ENCODE measurements around the gene ZNF785. TPM values are rescaled to one million over a fixed set of nuclear protein-coding genes. Genes with fewer than 3 reads are reported as not detected.

The ZNF785 gene
- total RNA-seq, 4 donors from 2014 or later, result 2.7 to 10.9 (median 5.6) TPM

GRCh38 chr16:30562021-30562420 lies 23.5 kb downstream of the ZNF785 start:
- Histone ChIP-seq H3K36me3 (no peaks in the 10 kb centered on the region), H3K9me3 (no peaks in the 10 kb centered on the region), H3K27ac (peak overlapping the region in 3 of 4 donors; percentile 34 to 75 (median 67)), H3K4me1 (peaks cover 9 to 30% (median 12%) of the 10 kb centered on the region in 3 donors), H3K27me3 (no peaks in the 10 kb centered on the region), H3K4me3 (peak overlapping the region in 3 of 4 donors; percentile 45 to 61 (median 53))
- 91 to 95% methylated on average over 10 to 14 of the region's 14 CpGs for WGBS, 2 donors
- TF ChIP-seq POLR2A (IDR thresholded peaks at IDR 0.05), result no peak
- no peak for TF ChIP-seq CTCF (IDR thresholded peaks at IDR 0.05)
- intact Hi-C loops (cut with DNase I), result no loop called here
- DNase-seq, result no peak

DNA sequence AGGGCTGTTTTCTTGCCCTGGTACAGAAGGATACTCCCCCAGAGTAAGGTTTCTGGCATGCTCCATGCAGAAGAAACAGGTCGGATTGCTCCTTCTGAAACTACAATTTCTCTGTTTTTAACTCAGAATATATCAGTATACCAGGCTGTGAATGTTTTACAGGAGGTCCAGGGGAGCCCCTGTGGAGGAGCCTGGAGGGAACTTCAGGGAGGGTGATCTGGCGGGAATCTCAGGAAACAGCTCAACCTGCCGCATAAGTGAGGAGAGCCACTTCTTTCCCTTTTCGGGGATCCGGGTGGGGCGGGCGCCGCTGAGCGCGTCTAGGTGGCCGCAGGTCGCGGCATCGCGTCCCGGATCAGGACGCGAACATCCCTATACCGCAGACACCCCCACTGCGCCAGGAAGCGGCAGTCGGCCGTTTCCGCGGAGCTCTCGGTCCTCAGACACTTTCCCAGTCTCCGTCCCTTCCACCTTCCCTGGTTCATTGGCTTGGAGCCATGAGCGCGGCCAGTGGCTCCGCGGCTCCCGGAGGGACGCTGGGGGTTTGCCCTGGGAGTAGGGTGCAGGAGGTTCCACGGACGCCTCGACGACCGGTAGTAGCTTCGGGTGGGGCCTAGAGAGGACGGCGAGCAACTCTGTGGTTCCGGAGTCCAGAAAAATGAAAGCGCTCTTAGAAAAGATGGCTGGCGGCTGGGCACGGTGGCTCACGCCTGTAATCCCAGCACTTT lies 24.2 kb downstream of the ZNF785 start:
- DNase-seq, result no peak
- WGBS, 2 donors, result 11 to 43% methylated on average over 6 to 31 of the region's 46 CpGs
- intact Hi-C loops (cut with DNase I), result no loop called here

DNA sequence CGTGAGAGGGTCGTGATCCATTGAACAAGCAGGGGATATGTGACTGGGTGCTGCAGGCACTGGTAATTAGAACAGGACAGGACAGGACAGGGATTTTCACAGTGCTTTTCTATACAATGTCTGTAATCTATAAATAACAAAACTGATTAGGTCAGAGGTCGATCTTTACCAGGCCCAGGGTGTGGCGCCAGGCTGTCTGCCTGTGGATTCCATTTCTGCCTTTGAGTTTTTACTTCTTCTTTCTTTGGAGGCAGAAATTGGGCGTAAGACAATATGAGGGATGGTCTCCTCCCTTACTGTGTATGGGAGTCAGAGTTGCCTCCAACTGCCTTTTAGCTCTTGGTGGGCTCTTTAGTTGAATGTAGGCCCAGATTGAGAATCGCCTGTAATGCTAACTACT lies 25.8 kb downstream of the ZNF785 start:
- no peaks in the 10 kb centered on the region for H3K9me3 ChIP-seq
- intact Hi-C loops (cut with DNase I), result no loop called here
- H3K36me3 ChIP-seq, result peaks cover 9 to 17% (median 12%) of the 10 kb centered on the region in 3 donors
- no peak for DNase-seq
- TF ChIP-seq CTCF (IDR thresholded peaks at IDR 0.05) (no peak), POLR2A (IDR thresholded peaks at IDR 0.05) (no peak)
- H3K4me1 ChIP-seq, result peaks cover 16 to 47% (median 17%) of the 10 kb centered on the region in 3 donors
- H3K27ac ChIP-seq, result peak overlapping the region in 1 of 4 donors; percentile 5
- no peaks in the 10 kb centered on the region for H3K27me3 ChIP-seq
- no peak overlapping the region for H3K4me3 ChIP-seq
- 90 to 95% methylated on average over 5 to 6 of the region's 6 CpGs for WGBS, 2 donors

More for the DNA sequence above, 24.2 kb downstream of the ZNF785 start:
- Histone ChIP-seq H3K4me3 (peak overlapping the region; percentile 28 to 61 (median 49)), H3K36me3 (peaks cover 0 to 1% (median 0%) of the 10 kb centered on the region in 3 donors), H3K27me3 (no peaks in the 10 kb centered on the region), H3K9me3 (no peaks in the 10 kb centered on the region), H3K4me1 (peaks cover 16 to 36% (median 17%) of the 10 kb centered on the region in 3 donors), H3K27ac (peak overlapping the region; percentile 34 to 75 (median 66))
- TF ChIP-seq CTCF (IDR thresholded peaks at IDR 0.05) (no peak), POLR2A (IDR thresholded peaks at IDR 0.05) (no peak)

DNA sequence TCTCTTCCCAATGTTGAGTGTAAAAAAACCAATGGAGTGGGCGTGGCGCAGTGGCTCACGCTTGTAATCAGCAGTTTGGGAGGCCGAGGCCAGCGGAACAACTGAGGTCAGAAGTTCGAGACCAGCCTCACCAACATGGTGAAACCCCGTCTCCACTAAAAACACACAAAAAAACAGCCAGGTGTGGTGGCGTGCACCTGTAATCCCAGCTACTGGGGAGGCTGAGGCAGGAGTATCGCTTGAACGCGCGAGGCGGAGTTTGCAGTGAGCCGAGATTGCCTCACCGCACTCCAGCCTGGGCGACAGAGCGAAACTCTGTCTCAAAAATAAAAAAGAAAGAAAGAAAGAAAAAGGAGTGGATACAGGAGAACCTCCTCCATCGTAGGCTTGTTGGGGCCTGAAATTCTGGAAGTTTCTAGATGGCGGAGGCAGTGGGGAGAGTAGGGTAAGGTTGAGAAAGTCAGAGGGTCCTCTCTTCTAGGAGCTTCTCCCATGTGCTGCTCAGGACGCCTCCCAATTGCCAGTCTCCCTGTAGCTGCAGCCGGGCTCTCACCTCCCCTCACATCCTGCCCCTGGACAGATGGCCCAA lies 26.6 kb downstream of the ZNF785 start:
- intact Hi-C loops (cut with DNase I), result no loop called here
- H3K36me3 ChIP-seq, result peaks cover 9 to 25% (median 15%) of the 10 kb centered on the region in 3 donors
- no peaks in the 10 kb centered on the region for H3K9me3 ChIP-seq
- H3K4me3 ChIP-seq, result peak overlapping the region; percentile 82 to 96 (median 92)
- H3K27me3 ChIP-seq, result no peaks in the 10 kb centered on the region
- H3K4me1 ChIP-seq, result peaks cover 16 to 48% (median 17%) of the 10 kb centered on the region in 3 donors
- peak overlapping the region; percentile 49 to 98 (median 96) for H3K27ac ChIP-seq
- WGBS, 2 donors, result 74 to 90% methylated on average over 15 to 21 of the region's 21 CpGs
- no peak for TF ChIP-seq POLR2A (IDR thresholded peaks at IDR 0.05)
- TF ChIP-seq CTCF (IDR thresholded peaks at IDR 0.05), result no peak
- no peak for DNase-seq
